ENCODE data around the gene HYAL3. TPM values are rescaled to one million over a fixed set of nuclear protein-coding genes. Genes with fewer than 3 reads are reported as not detected.
A peak's percentile ranks its signal among the peaks of the same experiment; 100 is the strongest.

The HYAL3 gene
- total and polyA plus RNA-seq, 2 of the 8 experiments (the other 6 are each of a cell fraction or from before 2014, with no cell fraction given) = 3.2 to 12.2 TPM

DNA sequence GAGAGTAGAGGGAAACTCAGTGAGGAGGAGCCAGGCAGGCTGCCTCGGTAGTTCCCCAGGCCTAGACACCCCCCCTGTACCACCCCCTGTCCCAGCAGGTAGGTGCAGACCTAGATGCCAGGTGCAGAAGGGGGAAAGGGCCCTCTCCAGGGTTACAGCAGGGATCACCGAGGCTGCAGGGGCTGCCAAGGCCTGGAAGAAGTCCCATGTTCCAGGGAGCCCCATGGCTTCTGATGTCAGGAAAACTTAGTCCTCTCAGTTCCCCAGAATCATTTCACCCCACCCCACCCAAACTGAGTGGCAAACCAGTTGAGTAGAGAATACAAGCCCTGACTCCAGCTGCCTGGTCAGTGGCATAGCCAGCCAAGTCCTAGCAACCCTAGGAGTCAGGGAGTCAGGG lies 37.7 kb downstream of the HYAL3 start:
- H3K79me1 ChIP-seq (ENCODE audit: low read depth, low read length) = no peaks in the 10 kb centered on the region
- no peak overlapping the region for H2BK5ac ChIP-seq (ENCODE audit: low read depth, low read length)
- WGBS, 2 experiments (ENCODE audit: extremely low coverage in 1 of 2, insufficient coverage in 1 of 2, insufficient read length in 1 of 2, insufficient replicate concordance in 2 of 2, low coverage in 1 of 2, low lambda C conversion rate in 2 of 2, missing lambda C conversion rate in 1 of 2) = 75% methylated on average over 1 of the region's 2 CpGs; no CpG with 5 or more reads in 1 of the 2 experiments
- H2BK120ac ChIP-seq (replicated peaks; ENCODE audit: low read depth, low read length) = no peak overlapping the region
- no peaks in the 10 kb centered on the region for H3K9me3 ChIP-seq (ENCODE audit: insufficient read depth in 2 of 2, low read depth in 1 of 2, low read length in 1 of 2)
- no peak overlapping the region for H3K56ac ChIP-seq (replicated peaks; ENCODE audit: insufficient read length, low read depth, low read length)
- H3K14ac ChIP-seq (ENCODE audit: insufficient read length) = no peak overlapping the region
- no peak overlapping the region for H3K9ac ChIP-seq (replicated peaks in 1 of 4; ENCODE audit: extremely low read depth in 1 of 4, low read depth in 3 of 4, low read length in 3 of 4)
- H3K4me3 ChIP-seq (ENCODE audit: extremely low read depth in 1 of 4, insufficient read depth in 2 of 4, low read depth in 3 of 4, low read length in 4 of 4) = no peak overlapping the region
- no peak overlapping the region for H3K27ac ChIP-seq (ENCODE audit: low read depth, low read length)
- no peak overlapping the region for H2BK15ac ChIP-seq (ENCODE audit: low read length)
- H4K8ac ChIP-seq (ENCODE audit: extremely low read depth, insufficient read depth, low read length) = peak overlapping the region; percentile 20
- H2AK5ac ChIP-seq (ENCODE audit: low read depth, low read length) = peak overlapping the region; percentile 28; the same call in 1 of the 2 replicates
- DNase-seq (ENCODE audit: low read depth in 1 of 2, low spot score in 2 of 2) = no peak
- H3K27me3 ChIP-seq (replicated peaks in 1 of 4; ENCODE audit: control insufficient read depth in 3 of 4, extremely low read depth in 1 of 4, insufficient read depth in 3 of 4, low read length in 3 of 4) = no peaks in the 10 kb centered on the region; a peak in 1 of 7 replicates
- H3K79me2 ChIP-seq (ENCODE audit: control insufficient read depth in 1 of 2, insufficient read depth in 2 of 2, low read length in 2 of 2) = no peaks in the 10 kb centered on the region
- POLR2A ChIA-PET (ENCODE audit: partially characterized antibody) = interaction anchor here (0.8 to 4.3 kb wide), 8 partner anchors 9 to 67 kb away, joined by 3 to 35 read pairs (median 5); partner anchors contain the start of genes HYAL3, NAA80 and SEMA3B
- peak overlapping the region; percentile 43; the same call in 1 of the 2 replicates for H2BK12ac ChIP-seq (ENCODE audit: low read depth, low read length)
- peaks cover 2 to 7% of the 10 kb centered on the region in 2 experiments for H4K20me1 ChIP-seq (replicated peaks in 1 of 2; ENCODE audit: control insufficient read depth in 1 of 2, insufficient read depth in 2 of 2, low read length in 2 of 2)
- H3K4me1 ChIP-seq (replicated peaks in 1 of 4; ENCODE audit: control insufficient read depth in 3 of 4, insufficient read depth in 4 of 4, low read length in 3 of 4) = peaks cover 0 to 38% (median 29%) of the 10 kb centered on the region in 4 experiments; a peak in 6 of 7 replicates
- H3K23me2 ChIP-seq (ENCODE audit: low read depth, low read length) = peaks cover 2% of the 10 kb centered on the region; the same call in 1 of the 2 replicates
- H4K5ac ChIP-seq (ENCODE audit: insufficient read length, low read depth, low read length) = no peak overlapping the region
- H2BK20ac ChIP-seq (ENCODE audit: low read length) = 0 out of 2 replicates have a peak overlapping the region, but pooled peaks have one; percentile 61
- H3K18ac ChIP-seq (ENCODE audit: extremely low read depth, low read length) = no peak overlapping the region
- H3K36me3 ChIP-seq (ENCODE audit: control insufficient read depth in 2 of 4, insufficient read depth in 4 of 4, low read length in 3 of 4) = peaks cover 8 to 18% (median 12%) of the 10 kb centered on the region in 4 experiments; a peak in 6 of 8 replicates
- no peak overlapping the region for H3K23ac ChIP-seq (ENCODE audit: insufficient read length)
- no peak for FAIRE-seq
- no peak overlapping the region for H3K4ac ChIP-seq (replicated peaks; ENCODE audit: insufficient read length, low read depth, low read length)
- no peak overlapping the region for H2AFZ ChIP-seq (ENCODE audit: low read length)
- H3K4me2 ChIP-seq (ENCODE audit: insufficient read depth in 1 of 2, low read depth in 2 of 2, low read length in 2 of 2) = no peak overlapping the region
- H4K91ac ChIP-seq (replicated peaks; ENCODE audit: insufficient read length, low read length) = peak overlapping the region; percentile 5
- CTCF ChIA-PET (ENCODE audit: partially characterized antibody) = interaction anchor here (2.4 to 53.5 kb wide), 6 partner anchors 8 to 68 kb away, joined by 7 to 2149 read pairs (median 146); partner anchors contain the start of genes GNAI2, GNAT1, HYAL2 and LSMEM2
- 0 out of 2 replicates have a peak, but pooled peaks have one; percentile 15 for TF ChIP-seq POLR2AphosphoS5 (IDR thresholded peaks at IDR 0.05; ENCODE audit: low read depth, low read length)
- TF ChIP-seq CEBPB (IDR thresholded peaks at IDR 0.05; ENCODE audit: low read depth, low read length) = no peak
- no peak for TF ChIP-seq SP2 (IDR thresholded peaks at IDR 0.05; ENCODE audit: low read length)
- TF ChIP-seq BACH1 (IDR thresholded peaks at IDR 0.05; ENCODE audit: low read length) = no peak

Measured in H1 (cell line).